Keratinocyte (primary cell): Measurements from ENCODE around the gene FAM50B. TPM values are rescaled to one million over a fixed set of nuclear protein-coding genes. Genes with fewer than 3 reads are reported as not detected.

ENCODE experiments used
- DNase-seq: peaks from one replicate; pipeline ENCODE4 v3.0.0-alpha.2; 2011; ENCODE audit warnings: low read depth, missing footprints, low spot score
- FAIRE-seq: peaks from 2 replicates; lab custom pipeline; 2011; peaks lifted over from hg19 to GRCh38; lab: Jason Lieb, UNC
- H2AFZ ChIP-seq: 2 replicates; pipeline ENCODE4 v1.6.0; 2012; ENCODE audit warnings: low read length, control low read depth, inconsistent platforms; ENCODE audit not compliant: control insufficient read depth
- H3K27ac ChIP-seq: 2 replicates; pipeline ENCODE4 v1.5.1; 2011; ENCODE audit warnings: low read length; ENCODE audit not compliant: control insufficient read depth, insufficient read depth
- H3K27me3 ChIP-seq: 3 replicates; pipeline ENCODE4 v1.6.0; 2011; ENCODE audit warnings: low read length; ENCODE audit not compliant: control insufficient read depth, insufficient read depth; ENCODE audit errors: extremely low read depth
- H3K36me3 ChIP-seq, 2 experiments: 2 replicates in 1 of 2; 3 replicates in 1 of 2; pipeline ENCODE4 v1.5.1; 2011; ENCODE audit warnings: low read length in 2 of 2, mild to moderate bottlenecking in 1 of 2; ENCODE audit not compliant: control insufficient read depth in 2 of 2, insufficient read depth in 2 of 2; ENCODE audit errors: extremely low read depth in 1 of 2
- H3K4me1 ChIP-seq: 3 replicates; pipeline ENCODE4 v1.5.1; 2011; ENCODE audit warnings: low read length; ENCODE audit not compliant: control insufficient read depth, insufficient read depth; ENCODE audit errors: extremely low read depth
- H3K4me2 ChIP-seq: 3 replicates; pipeline ENCODE4 v1.6.0; 2011; ENCODE audit warnings: low read depth, low read length; ENCODE audit not compliant: control insufficient read depth, insufficient read depth; ENCODE audit errors: extremely low read depth
- H3K4me3 ChIP-seq, 3 experiments: fragments of 200-600 bp in 1 of 3; sonication (generic) in 1 of 3; 2 replicates in 2 of 3; 3 replicates in 1 of 3; pipeline ENCODE4 v1.5.1; 2011 to 2016; ENCODE audit warnings: low read length in 3 of 3, mild to moderate bottlenecking in 3 of 3, control low read depth in 2 of 3, inconsistent platforms in 1 of 3, low read depth in 1 of 3, mixed read lengths in 1 of 3, mixed run types in 1 of 3, moderate library complexity in 1 of 3; ENCODE audit not compliant: control insufficient read depth in 2 of 3, insufficient read depth in 2 of 3; ENCODE audit errors: extremely low read depth in 1 of 3
- H3K79me2 ChIP-seq: 2 replicates; pipeline ENCODE4 v1.6.0; 2012; ENCODE audit warnings: low read length; ENCODE audit not compliant: control insufficient read depth, insufficient read depth
- H3K9ac ChIP-seq: 3 replicates; pipeline ENCODE4 v1.6.0; 2011; ENCODE audit warnings: low read length; ENCODE audit not compliant: control insufficient read depth, insufficient read depth; ENCODE audit errors: extremely low read depth
- H3K9me1 ChIP-seq: 3 replicates; pipeline ENCODE4 v1.6.0; 2011; ENCODE audit warnings: low read length; ENCODE audit not compliant: control insufficient read depth, insufficient read depth; ENCODE audit errors: extremely low read depth
- H3K9me3 ChIP-seq: 2 replicates; pipeline ENCODE4 v1.5.1; 2012; ENCODE audit warnings: low read depth, low read length; ENCODE audit not compliant: control insufficient read depth
- H4K20me1 ChIP-seq: 3 replicates; pipeline ENCODE4 v1.6.0; 2011; ENCODE audit warnings: low read length; ENCODE audit not compliant: control insufficient read depth, insufficient read depth; ENCODE audit errors: extremely low read depth
- EZH2 ChIP-seq: IDR thresholded peaks from one replicate; pipeline ENCODE4 v1.6.1; 2012; ENCODE audit warnings: inconsistent platforms, mild to moderate bottlenecking, low read length, moderate library complexity
- dilution Hi-C: fragments of 300-500 bp; cut with MboI; formaldehyde crosslinking; loops from one replicate; pipeline ENCODE4 v1.7.0; 2020; ENCODE audit warnings: low sequenced_read_pairs; ENCODE audit not compliant: extremely low pct_ligation_motif_present
- polyA plus RNA-seq, 5 experiments: library from polyadenylated mRNA; depleted of rRNA in 3 of 5; stranded (reverse) in 3 of 5; stranded (forward) in 1 of 5; unstranded in 1 of 5; fragments of >200 nt; gene quantifications; 1 replicate in 1 of 5; 2 replicates in 3 of 5; 3 replicates in 1 of 5; pipeline versions ENCODE4 v1.2.1 to v1.2.3, GENCODE V29; 2011 to 2012; ENCODE audit warnings: missing spikeins in 2 of 5, low read depth in 1 of 5, low replicate concordance in 1 of 5
- TF ChIP-seq, protein P1 (sequence below), 3 experiments: IDR thresholded peaks in 1 of 3; conservative IDR thresholded peaks in 1 of 3; optimal IDR thresholded peaks in 1 of 3; 2 replicates in 2 of 3; 3 replicates in 1 of 3; pipeline versions ENCODE3 to v1.5.1; 2011; ENCODE audit warnings: low read length in 3 of 3, mild to moderate bottlenecking in 3 of 3, moderate library complexity in 2 of 3, control low read depth in 1 of 3, inconsistent platforms in 1 of 3; ENCODE audit not compliant: insufficient read depth in 2 of 3; ENCODE audit errors: extremely low read depth in 1 of 3

Gene FAM50B
- polyA plus RNA-seq, 1 donor (not counting 4 experiments of a cell fraction or from before 2014, with no cell fraction given), result 4.0 TPM

- TF ChIP-seq EZH2, result no peak
- TF ChIP-seq, protein P1, sequence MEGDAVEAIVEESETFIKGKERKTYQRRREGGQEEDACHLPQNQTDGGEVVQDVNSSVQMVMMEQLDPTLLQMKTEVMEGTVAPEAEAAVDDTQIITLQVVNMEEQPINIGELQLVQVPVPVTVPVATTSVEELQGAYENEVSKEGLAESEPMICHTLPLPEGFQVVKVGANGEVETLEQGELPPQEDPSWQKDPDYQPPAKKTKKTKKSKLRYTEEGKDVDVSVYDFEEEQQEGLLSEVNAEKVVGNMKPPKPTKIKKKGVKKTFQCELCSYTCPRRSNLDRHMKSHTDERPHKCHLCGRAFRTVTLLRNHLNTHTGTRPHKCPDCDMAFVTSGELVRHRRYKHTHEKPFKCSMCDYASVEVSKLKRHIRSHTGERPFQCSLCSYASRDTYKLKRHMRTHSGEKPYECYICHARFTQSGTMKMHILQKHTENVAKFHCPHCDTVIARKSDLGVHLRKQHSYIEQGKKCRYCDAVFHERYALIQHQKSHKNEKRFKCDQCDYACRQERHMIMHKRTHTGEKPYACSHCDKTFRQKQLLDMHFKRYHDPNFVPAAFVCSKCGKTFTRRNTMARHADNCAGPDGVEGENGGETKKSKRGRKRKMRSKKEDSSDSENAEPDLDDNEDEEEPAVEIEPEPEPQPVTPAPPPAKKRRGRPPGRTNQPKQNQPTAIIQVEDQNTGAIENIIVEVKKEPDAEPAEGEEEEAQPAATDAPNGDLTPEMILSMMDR (optimal IDR thresholded peaks at IDR 0.05 in 1 of 3, IDR thresholded peaks at IDR 0.05 in 1 of 3, conservative IDR thresholded peaks at IDR 0.05 in 1 of 3; ENCODE audit: extremely low read depth in 1 of 3, insufficient read depth in 2 of 3, low read length in 3 of 3), result no peak
- Histone ChIP-seq H3K27me3 (peaks cover 2% of the 10 kb centered on the region), H4K20me1 (no peaks in the 10 kb centered on the region), H3K36me3 (no peaks in the 10 kb centered on the region), H3K4me2 (no peak overlapping the region), H3K4me3 (no peak overlapping the region), H3K9me1 (no peaks in the 10 kb centered on the region), H3K27ac (no peak overlapping the region), H3K79me2 (no peaks in the 10 kb centered on the region), H3K9me3 (no peaks in the 10 kb centered on the region), H3K4me1 (no peaks in the 10 kb centered on the region), H2AFZ (no peak overlapping the region), H3K9ac (no peak overlapping the region)
- FAIRE-seq (no peak), DNase-seq (no peak)
- dilution Hi-C loops, result no loop called here
These were observed 44.3 kb downstream of the FAM50B start for GRCh38 chr6:3893487-3893886.

- Histone ChIP-seq H3K9me1 (no peaks in the 10 kb centered on the region), H3K4me2 (no peak overlapping the region), H3K36me3 (no peaks in the 10 kb centered on the region), H3K9ac (no peak overlapping the region), H2AFZ (no peak overlapping the region), H3K79me2 (no peaks in the 10 kb centered on the region), H4K20me1 (no peaks in the 10 kb centered on the region), H3K4me3 (no peak overlapping the region), H3K27me3 (peaks cover 2% of the 10 kb centered on the region), H3K9me3 (no peaks in the 10 kb centered on the region), H3K27ac (no peak overlapping the region), H3K4me1 (no peaks in the 10 kb centered on the region)
- FAIRE-seq (no peak), DNase-seq (no peak)
- dilution Hi-C loops, result no loop called here
- TF ChIP-seq, protein P1 (optimal IDR thresholded peaks at IDR 0.05 in 1 of 3, IDR thresholded peaks at IDR 0.05 in 1 of 3, conservative IDR thresholded peaks at IDR 0.05 in 1 of 3; ENCODE audit: extremely low read depth in 1 of 3, insufficient read depth in 2 of 3, low read length in 3 of 3), result no peak
- no peak for TF ChIP-seq EZH2
These were observed 44.7 kb downstream of the FAM50B start for GRCh38 chr6:3893917-3894316.
